DOHH2 (cell line): Measurements from ENCODE around the gene WNT3.

ENCODE experiments used
- EZH2phosphoT487 ChIP-seq: fragments of 200-600 bp; sonication (generic); IDR thresholded peaks from 2 replicates; pipeline ENCODE4 v1.6.1; 2017; ENCODE audit warnings: borderline replicate concordance, mild to moderate bottlenecking, antibody characterized with exemption, low read length, moderate library complexity, mixed read lengths
- TF ChIP-seq, protein P1 (sequence below): fragments of 200-600 bp; sonication (generic); IDR thresholded peaks from one replicate; pipeline ENCODE4 v1.5.1; 2014; ENCODE audit warnings: antibody characterized with exemption, mild to moderate bottlenecking, low read depth, low read length; ENCODE audit not compliant: poor library complexity, severe bottlenecking

- TF ChIP-seq, protein P1, sequence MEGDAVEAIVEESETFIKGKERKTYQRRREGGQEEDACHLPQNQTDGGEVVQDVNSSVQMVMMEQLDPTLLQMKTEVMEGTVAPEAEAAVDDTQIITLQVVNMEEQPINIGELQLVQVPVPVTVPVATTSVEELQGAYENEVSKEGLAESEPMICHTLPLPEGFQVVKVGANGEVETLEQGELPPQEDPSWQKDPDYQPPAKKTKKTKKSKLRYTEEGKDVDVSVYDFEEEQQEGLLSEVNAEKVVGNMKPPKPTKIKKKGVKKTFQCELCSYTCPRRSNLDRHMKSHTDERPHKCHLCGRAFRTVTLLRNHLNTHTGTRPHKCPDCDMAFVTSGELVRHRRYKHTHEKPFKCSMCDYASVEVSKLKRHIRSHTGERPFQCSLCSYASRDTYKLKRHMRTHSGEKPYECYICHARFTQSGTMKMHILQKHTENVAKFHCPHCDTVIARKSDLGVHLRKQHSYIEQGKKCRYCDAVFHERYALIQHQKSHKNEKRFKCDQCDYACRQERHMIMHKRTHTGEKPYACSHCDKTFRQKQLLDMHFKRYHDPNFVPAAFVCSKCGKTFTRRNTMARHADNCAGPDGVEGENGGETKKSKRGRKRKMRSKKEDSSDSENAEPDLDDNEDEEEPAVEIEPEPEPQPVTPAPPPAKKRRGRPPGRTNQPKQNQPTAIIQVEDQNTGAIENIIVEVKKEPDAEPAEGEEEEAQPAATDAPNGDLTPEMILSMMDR, result peak; percentile 57
- no peak for TF ChIP-seq EZH2phosphoT487
These were observed 36.1 kb downstream of the WNT3 start for GRCh38 chr17:46782250-46782953.
